Measurements from ENCODE around the gene MEGF9. TPM values are rescaled to one million over a fixed set of nuclear protein-coding genes. Genes with fewer than 3 reads are reported as not detected.

The MEGF9 gene
- total RNA-seq, 1 donor from 2014 or later: 14.3 TPM

DNA sequence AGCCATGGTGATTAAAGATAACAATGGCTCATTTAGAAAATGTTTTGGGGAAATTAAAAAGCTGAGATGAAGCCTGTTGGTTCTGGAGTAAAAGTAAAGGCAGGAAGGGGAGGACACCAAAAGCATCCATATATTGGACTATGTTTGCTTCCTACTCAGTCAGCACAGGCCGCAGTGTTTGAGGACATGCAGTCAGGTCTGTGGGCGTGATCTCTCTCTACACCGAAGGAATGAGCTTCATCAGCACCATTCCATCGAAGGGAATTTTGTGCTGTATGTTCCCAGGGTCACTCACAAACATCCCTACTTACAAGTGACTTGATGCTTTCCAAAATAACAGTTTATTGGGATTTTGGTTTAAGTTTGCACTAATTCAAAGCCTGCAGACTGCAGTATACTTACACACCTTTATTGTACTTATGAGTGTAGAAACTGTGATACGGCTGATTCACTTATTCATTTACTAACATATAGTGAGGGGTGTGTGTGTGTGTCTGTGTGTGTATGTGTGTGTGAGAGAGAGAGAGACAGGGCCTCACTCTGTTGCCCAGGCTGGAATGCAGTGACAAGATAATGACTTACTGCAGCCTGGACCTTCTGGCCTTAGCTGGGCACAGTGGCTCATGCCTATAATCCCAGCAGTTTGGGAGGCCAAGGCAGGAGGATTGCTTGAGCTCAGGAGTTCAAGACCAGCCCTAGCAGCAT lies 120.9 kb downstream of the MEGF9 start:
- Histone ChIP-seq H3K9me3 (peaks cover 0 to 5% of the 10 kb centered on the region in 2 donors), H3K4me1 (no peaks in the 10 kb centered on the region), H3K36me3 (no peaks in the 10 kb centered on the region), H3K4me3 (no peak overlapping the region), H3K27ac (no peak overlapping the region), H3K27me3 (no peaks in the 10 kb centered on the region)
- TF ChIP-seq, protein P1, sequence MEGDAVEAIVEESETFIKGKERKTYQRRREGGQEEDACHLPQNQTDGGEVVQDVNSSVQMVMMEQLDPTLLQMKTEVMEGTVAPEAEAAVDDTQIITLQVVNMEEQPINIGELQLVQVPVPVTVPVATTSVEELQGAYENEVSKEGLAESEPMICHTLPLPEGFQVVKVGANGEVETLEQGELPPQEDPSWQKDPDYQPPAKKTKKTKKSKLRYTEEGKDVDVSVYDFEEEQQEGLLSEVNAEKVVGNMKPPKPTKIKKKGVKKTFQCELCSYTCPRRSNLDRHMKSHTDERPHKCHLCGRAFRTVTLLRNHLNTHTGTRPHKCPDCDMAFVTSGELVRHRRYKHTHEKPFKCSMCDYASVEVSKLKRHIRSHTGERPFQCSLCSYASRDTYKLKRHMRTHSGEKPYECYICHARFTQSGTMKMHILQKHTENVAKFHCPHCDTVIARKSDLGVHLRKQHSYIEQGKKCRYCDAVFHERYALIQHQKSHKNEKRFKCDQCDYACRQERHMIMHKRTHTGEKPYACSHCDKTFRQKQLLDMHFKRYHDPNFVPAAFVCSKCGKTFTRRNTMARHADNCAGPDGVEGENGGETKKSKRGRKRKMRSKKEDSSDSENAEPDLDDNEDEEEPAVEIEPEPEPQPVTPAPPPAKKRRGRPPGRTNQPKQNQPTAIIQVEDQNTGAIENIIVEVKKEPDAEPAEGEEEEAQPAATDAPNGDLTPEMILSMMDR (IDR thresholded peaks at IDR 0.05): no peak
- intact Hi-C loops (cut with DNase I): no loop called here
- DNase-seq (ENCODE audit: low spot score in 2 of 2): no peak

GRCh38 chr9:120592210-120592609 lies 122.1 kb downstream of the MEGF9 start:
- Histone ChIP-seq H3K4me1 (no peaks in the 10 kb centered on the region), H3K36me3 (no peaks in the 10 kb centered on the region), H3K4me3 (no peak overlapping the region), H3K27ac (no peak overlapping the region), H3K9me3 (peaks cover 0 to 5% of the 10 kb centered on the region in 2 donors), H3K27me3 (no peaks in the 10 kb centered on the region)
- DNase-seq (ENCODE audit: low spot score in 2 of 2): no peak
- intact Hi-C loops (cut with DNase I): no loop called here
- TF ChIP-seq, protein P1 (IDR thresholded peaks at IDR 0.05): no peak

- intact Hi-C loops (cut with DNase I): no loop called here
- Histone ChIP-seq H3K4me1 (no peaks in the 10 kb centered on the region), H3K36me3 (no peaks in the 10 kb centered on the region), H3K27me3 (no peaks in the 10 kb centered on the region), H3K27ac (no peak overlapping the region), H3K9me3 (peaks cover 0 to 5% of the 10 kb centered on the region in 2 donors), H3K4me3 (no peak overlapping the region)
- TF ChIP-seq, protein P1 (IDR thresholded peaks at IDR 0.05): no peak
- DNase-seq (ENCODE audit: low spot score in 2 of 2): no peak
These were observed 126.9 kb downstream of the MEGF9 start for GRCh38 chr9:120587328-120587727.

DNA sequence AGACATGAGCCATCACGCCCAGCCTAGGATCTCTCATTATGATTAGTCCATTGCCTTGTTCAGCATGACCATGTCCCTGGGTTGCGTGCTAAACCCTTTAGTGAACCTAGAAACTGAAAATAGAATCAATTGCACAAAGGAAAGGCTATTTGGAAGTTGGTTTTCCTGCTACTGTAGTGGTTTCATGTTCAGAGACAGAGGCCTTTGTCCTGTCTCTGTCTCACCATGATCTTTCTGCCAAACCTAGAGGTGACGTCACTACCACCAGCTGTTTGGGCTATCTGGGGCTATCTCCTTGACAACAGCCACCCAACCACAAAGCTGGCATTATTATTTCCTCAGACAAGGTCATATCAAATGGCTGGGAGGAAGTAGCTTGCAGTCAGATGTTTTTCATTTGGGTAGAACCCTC lies 130.3 kb downstream of the MEGF9 start:
- no peaks in the 10 kb centered on the region for H3K9me3 ChIP-seq
- H3K36me3 ChIP-seq: no peaks in the 10 kb centered on the region
- no peak for DNase-seq (ENCODE audit: low spot score in 2 of 2)
- H3K27ac ChIP-seq: no peak overlapping the region
- intact Hi-C loops (cut with DNase I): no loop called here
- H3K4me1 ChIP-seq: peaks cover 4 to 10% of the 10 kb centered on the region in 2 donors
- no peak overlapping the region for H3K4me3 ChIP-seq
- H3K27me3 ChIP-seq: no peaks in the 10 kb centered on the region
- TF ChIP-seq, protein P1 (IDR thresholded peaks at IDR 0.05): no peak

GRCh38 chr9:120580051-120580896 lies 134.0 kb downstream of the MEGF9 start, which contains the start of gene CDK5RAP2:
CDK5RAP2 (minus strand) TSS chr9:120580167; CDS start chr9:120579978, 189 bp downstream.
- DNase-seq (ENCODE audit: low spot score in 2 of 2): peak; percentile 81 to 97
- H3K27ac ChIP-seq: peak within 1 kb of the TSS; percentile 81

More at GRCh38 chr9:120580051-120580896, 134.0 kb downstream of the MEGF9 start, which contains the start of gene CDK5RAP2:
- no peaks in the 10 kb centered on the region for H3K27me3 ChIP-seq
- TF ChIP-seq, protein P1 (IDR thresholded peaks at IDR 0.05): no peak
- H3K9me3 ChIP-seq: no peaks in the 10 kb centered on the region
- intact Hi-C loops (cut with DNase I): no loop called here
- H3K4me1 ChIP-seq: peaks cover 4 to 15% of the 10 kb centered on the region in 2 donors
- H3K4me3 ChIP-seq: peak within 1 kb of the TSS; percentile 92 to 95
- no peaks in the 10 kb centered on the region for H3K36me3 ChIP-seq
